ENCODE results near the gene RAMP1. TPM values are rescaled to one million over a fixed set of nuclear protein-coding genes. Genes with fewer than 3 reads are reported as not detected.
A peak's percentile ranks its signal among the peaks of the same experiment; 100 is the strongest.

Gene RAMP1
- total and polyA plus RNA-seq, 9 of the 15 experiments (the other 6 are each of a cell fraction or from before 2014, with no cell fraction given), result 0.72 to 0.77 TPM; not detected in 7

DNA sequence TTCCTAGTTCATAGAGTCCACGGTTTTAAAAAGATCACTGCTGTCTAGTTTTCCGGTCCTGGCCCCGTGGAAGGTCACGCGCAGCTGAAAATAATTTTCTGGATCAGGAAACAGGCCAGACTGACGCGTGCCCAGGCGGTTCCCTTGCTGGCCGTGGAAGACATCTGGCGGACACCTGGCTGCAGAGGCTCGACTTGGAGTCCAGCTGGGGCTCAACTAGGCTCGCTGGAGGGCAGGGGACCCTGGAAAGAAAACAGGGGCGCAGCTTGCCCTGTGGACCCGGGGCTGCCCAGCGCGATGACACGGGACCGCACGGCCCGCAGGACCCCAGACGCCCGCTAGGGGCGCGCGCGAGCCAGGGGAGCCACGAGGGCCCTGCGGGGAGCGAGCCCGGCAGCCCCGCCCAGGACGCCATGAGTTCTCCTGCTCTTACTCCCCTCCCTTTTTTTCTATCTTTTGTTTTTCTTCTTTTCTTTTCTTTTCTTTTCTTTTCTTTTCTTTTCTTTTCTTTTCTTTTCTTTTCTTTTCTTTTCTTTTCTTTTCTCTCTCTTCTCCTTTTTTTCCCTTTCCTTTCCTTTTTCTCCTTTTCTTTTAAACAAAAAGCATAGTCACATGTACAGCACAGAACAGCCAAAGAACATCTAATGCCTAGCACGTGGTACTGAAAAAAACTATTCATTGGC lies 64.2 kb downstream of the RAMP1 start (continued):
- TF ChIP-seq, protein P1, sequence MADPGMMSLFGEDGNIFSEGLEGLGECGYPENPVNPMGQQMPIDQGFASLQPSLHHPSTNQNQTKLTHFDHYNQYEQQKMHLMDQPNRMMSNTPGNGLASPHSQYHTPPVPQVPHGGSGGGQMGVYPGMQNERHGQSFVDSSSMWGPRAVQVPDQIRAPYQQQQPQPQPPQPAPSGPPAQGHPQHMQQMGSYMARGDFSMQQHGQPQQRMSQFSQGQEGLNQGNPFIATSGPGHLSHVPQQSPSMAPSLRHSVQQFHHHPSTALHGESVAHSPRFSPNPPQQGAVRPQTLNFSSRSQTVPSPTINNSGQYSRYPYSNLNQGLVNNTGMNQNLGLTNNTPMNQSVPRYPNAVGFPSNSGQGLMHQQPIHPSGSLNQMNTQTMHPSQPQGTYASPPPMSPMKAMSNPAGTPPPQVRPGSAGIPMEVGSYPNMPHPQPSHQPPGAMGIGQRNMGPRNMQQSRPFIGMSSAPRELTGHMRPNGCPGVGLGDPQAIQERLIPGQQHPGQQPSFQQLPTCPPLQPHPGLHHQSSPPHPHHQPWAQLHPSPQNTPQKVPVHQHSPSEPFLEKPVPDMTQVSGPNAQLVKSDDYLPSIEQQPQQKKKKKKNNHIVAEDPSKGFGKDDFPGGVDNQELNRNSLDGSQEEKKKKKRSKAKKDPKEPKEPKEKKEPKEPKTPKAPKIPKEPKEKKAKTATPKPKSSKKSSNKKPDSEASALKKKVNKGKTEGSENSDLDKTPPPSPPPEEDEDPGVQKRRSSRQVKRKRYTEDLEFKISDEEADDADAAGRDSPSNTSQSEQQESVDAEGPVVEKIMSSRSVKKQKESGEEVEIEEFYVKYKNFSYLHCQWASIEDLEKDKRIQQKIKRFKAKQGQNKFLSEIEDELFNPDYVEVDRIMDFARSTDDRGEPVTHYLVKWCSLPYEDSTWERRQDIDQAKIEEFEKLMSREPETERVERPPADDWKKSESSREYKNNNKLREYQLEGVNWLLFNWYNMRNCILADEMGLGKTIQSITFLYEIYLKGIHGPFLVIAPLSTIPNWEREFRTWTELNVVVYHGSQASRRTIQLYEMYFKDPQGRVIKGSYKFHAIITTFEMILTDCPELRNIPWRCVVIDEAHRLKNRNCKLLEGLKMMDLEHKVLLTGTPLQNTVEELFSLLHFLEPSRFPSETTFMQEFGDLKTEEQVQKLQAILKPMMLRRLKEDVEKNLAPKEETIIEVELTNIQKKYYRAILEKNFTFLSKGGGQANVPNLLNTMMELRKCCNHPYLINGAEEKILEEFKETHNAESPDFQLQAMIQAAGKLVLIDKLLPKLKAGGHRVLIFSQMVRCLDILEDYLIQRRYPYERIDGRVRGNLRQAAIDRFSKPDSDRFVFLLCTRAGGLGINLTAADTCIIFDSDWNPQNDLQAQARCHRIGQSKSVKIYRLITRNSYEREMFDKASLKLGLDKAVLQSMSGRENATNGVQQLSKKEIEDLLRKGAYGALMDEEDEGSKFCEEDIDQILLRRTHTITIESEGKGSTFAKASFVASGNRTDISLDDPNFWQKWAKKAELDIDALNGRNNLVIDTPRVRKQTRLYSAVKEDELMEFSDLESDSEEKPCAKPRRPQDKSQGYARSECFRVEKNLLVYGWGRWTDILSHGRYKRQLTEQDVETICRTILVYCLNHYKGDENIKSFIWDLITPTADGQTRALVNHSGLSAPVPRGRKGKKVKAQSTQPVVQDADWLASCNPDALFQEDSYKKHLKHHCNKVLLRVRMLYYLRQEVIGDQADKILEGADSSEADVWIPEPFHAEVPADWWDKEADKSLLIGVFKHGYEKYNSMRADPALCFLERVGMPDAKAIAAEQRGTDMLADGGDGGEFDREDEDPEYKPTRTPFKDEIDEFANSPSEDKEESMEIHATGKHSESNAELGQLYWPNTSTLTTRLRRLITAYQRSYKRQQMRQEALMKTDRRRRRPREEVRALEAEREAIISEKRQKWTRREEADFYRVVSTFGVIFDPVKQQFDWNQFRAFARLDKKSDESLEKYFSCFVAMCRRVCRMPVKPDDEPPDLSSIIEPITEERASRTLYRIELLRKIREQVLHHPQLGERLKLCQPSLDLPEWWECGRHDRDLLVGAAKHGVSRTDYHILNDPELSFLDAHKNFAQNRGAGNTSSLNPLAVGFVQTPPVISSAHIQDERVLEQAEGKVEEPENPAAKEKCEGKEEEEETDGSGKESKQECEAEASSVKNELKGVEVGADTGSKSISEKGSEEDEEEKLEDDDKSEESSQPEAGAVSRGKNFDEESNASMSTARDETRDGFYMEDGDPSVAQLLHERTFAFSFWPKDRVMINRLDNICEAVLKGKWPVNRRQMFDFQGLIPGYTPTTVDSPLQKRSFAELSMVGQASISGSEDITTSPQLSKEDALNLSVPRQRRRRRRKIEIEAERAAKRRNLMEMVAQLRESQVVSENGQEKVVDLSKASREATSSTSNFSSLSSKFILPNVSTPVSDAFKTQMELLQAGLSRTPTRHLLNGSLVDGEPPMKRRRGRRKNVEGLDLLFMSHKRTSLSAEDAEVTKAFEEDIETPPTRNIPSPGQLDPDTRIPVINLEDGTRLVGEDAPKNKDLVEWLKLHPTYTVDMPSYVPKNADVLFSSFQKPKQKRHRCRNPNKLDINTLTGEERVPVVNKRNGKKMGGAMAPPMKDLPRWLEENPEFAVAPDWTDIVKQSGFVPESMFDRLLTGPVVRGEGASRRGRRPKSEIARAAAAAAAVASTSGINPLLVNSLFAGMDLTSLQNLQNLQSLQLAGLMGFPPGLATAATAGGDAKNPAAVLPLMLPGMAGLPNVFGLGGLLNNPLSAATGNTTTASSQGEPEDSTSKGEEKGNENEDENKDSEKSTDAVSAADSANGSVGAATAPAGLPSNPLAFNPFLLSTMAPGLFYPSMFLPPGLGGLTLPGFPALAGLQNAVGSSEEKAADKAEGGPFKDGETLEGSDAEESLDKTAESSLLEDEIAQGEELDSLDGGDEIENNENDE (IDR thresholded peaks at IDR 0.05; ENCODE audit: low read depth, low read length), result no peak
- no peak for TF ChIP-seq KLF6 (CRISPR knock-in tag; IDR thresholded peaks at IDR 0.05; ENCODE audit: borderline replicate concordance)
- peak; percentile 47 for TF ChIP-seq RBFOX2 (IDR thresholded peaks at IDR 0.05; ENCODE audit: low read depth, low read length)
- no peak for TF ChIP-seq SIRT6 (IDR thresholded peaks at IDR 0.05; ENCODE audit: low read depth, low read length)
- TF ChIP-seq, protein P2, sequence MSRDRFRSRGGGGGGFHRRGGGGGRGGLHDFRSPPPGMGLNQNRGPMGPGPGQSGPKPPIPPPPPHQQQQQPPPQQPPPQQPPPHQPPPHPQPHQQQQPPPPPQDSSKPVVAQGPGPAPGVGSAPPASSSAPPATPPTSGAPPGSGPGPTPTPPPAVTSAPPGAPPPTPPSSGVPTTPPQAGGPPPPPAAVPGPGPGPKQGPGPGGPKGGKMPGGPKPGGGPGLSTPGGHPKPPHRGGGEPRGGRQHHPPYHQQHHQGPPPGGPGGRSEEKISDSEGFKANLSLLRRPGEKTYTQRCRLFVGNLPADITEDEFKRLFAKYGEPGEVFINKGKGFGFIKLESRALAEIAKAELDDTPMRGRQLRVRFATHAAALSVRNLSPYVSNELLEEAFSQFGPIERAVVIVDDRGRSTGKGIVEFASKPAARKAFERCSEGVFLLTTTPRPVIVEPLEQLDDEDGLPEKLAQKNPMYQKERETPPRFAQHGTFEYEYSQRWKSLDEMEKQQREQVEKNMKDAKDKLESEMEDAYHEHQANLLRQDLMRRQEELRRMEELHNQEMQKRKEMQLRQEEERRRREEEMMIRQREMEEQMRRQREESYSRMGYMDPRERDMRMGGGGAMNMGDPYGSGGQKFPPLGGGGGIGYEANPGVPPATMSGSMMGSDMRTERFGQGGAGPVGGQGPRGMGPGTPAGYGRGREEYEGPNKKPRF (IDR thresholded peaks at IDR 0.05; ENCODE audit: low read depth, low read length), result no peak
- no peak for TF ChIP-seq ZNF589 (CRISPR knock-in tag; IDR thresholded peaks at IDR 0.05; ENCODE audit: low read depth)
- TF ChIP-seq DPF2 (IDR thresholded peaks at IDR 0.05), result 0 out of 2 replicates have a peak, but pooled peaks have one; percentile 32
- TF ChIP-seq, protein P3, sequence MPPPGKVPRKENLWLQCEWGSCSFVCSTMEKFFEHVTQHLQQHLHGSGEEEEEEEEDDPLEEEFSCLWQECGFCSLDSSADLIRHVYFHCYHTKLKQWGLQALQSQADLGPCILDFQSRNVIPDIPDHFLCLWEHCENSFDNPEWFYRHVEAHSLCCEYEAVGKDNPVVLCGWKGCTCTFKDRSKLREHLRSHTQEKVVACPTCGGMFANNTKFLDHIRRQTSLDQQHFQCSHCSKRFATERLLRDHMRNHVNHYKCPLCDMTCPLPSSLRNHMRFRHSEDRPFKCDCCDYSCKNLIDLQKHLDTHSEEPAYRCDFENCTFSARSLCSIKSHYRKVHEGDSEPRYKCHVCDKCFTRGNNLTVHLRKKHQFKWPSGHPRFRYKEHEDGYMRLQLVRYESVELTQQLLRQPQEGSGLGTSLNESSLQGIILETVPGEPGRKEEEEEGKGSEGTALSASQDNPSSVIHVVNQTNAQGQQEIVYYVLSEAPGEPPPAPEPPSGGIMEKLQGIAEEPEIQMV (tag; conservative IDR thresholded peaks at IDR 0.05; ENCODE audit: low read depth), result peak; percentile 55; the same call in 1 of the 2 replicates
- TF ChIP-seq CREBBP (IDR thresholded peaks at IDR 0.05; ENCODE audit: low read depth, low read length), result no peak
- TF ChIP-seq, protein P4, sequence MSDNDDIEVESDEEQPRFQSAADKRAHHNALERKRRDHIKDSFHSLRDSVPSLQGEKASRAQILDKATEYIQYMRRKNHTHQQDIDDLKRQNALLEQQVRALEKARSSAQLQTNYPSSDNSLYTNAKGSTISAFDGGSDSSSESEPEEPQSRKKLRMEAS (CRISPR knock-in tag; IDR thresholded peaks at IDR 0.05), result peak; percentile 81
- TF ChIP-seq POLR2B (IDR thresholded peaks at IDR 0.05; ENCODE audit: low read depth, partially characterized antibody), result no peak
